Urinary bladder (tissue), 4 donors: ENCODE results near the gene VPS52. TPM values are rescaled to one million over a fixed set of nuclear protein-coding genes. Genes with fewer than 3 reads are reported as not detected.

ENCODE experiments used
- DNase-seq: peaks from one replicate; pipeline ENCODE4 v3.0.0-alpha.2; 2015; ENCODE audit errors: extremely low spot score
- H3K27ac ChIP-seq: one replicate; pipeline ENCODE4 v1.5.1; 2013; ENCODE audit warnings: low read depth, mild to moderate bottlenecking, moderate library complexity
- H3K36me3 ChIP-seq: one replicate; pipeline ENCODE4 v1.6.1; 2013; ENCODE audit warnings: mild to moderate bottlenecking, moderate library complexity; ENCODE audit not compliant: insufficient read depth
- H3K4me1 ChIP-seq: one replicate; pipeline ENCODE4 v1.6.1; 2013; ENCODE audit warnings: mild to moderate bottlenecking, moderate library complexity; ENCODE audit not compliant: insufficient read depth
- H3K4me3 ChIP-seq: one replicate; pipeline ENCODE4 v1.5.1; 2013; ENCODE audit warnings: low read depth, low read length
- WGBS: extraction: QIAGEN DNeasy Blood & Tissue Kit; methylation state at CpG from one replicate; pipeline ENCODE4 v1.1.7; 2013; 5-methylcytosine and 5-hydroxymethylcytosine counted together
- polyA plus RNA-seq: library from polyadenylated mRNA; stranded (reverse); fragments of 200-250 nt; gene quantifications from one replicate; pipeline ENCODE4 v1.2.3, GENCODE V29; 2013
- small RNA-seq: library from RNA; depleted of rRNA; stranded (forward); fragments of <200 nt; gene quantifications from one replicate; pipeline ENCODE3, GENCODE V24; 2014
- total RNA-seq: library from RNA; depleted of rRNA; stranded (reverse); fragments of >200 nt; gene quantifications from one replicate; pipeline ENCODE4 v1.2.3, GENCODE V29; 2014
- donor health status: healthy with polysubstance abuse.
- donor health status: healthy.

The VPS52 gene
- total and polyA plus RNA-seq, 2 donors, result 32.4 to 45.3 TPM

- DNase-seq, result no peak
- Histone ChIP-seq H3K4me1 (peaks cover 2% of the 10 kb centered on the region), H3K4me3 (peak overlapping the region; percentile 82), H3K27ac (peak overlapping the region; percentile 54), H3K36me3 (no peaks in the 10 kb centered on the region)
- WGBS, result under 1% methylated on average over 14 of the region's 14 CpGs
Observed at GRCh38 chr6:33201147-33201545, 70.5 kb downstream of the VPS52 start.

Small RNAs within 50 kb of the gene (small RNA-seq; reads per million reads assigned to genes)
- gene MIR219A1, result 1.7 reads per million, percentile 85 among the genes with 10 or more reads in this experiment

Other genes starting within 250 kb of the VPS52 start
- gene HLA-DPA1, start 198.2 kb downstream of the VPS52 start, total RNA-seq, result 25.4 TPM
- 51.6 TPM for gene HLA-DPA1, start 198.2 kb downstream of the VPS52 start, polyA plus RNA-seq
- 16.4 TPM for gene HLA-DPB1, start 195.9 kb downstream of the VPS52 start, total RNA-seq
- gene HLA-DPB1, start 195.9 kb downstream of the VPS52 start, polyA plus RNA-seq, result 74.7 TPM
- gene COL11A2, start 79.4 kb downstream of the VPS52 start, total RNA-seq, result 1.3 TPM
- gene COL11A2, start 79.4 kb downstream of the VPS52 start, polyA plus RNA-seq, result 0.30 TPM
- 21.4 TPM for gene RXRB, start 71.2 kb downstream of the VPS52 start, total RNA-seq
- gene RXRB, start 71.2 kb downstream of the VPS52 start, polyA plus RNA-seq, result 41.6 TPM
- 60.0 TPM for gene SLC39A7, start 71.0 kb downstream of the VPS52 start, total RNA-seq
- 77.1 TPM for gene SLC39A7, start 71.0 kb downstream of the VPS52 start, polyA plus RNA-seq
- gene HSD17B8, start 67.2 kb downstream of the VPS52 start, total RNA-seq, result 7.6 TPM
- gene HSD17B8, start 67.2 kb downstream of the VPS52 start, polyA plus RNA-seq, result 17.3 TPM
- gene RING1, start 63.4 kb downstream of the VPS52 start, total RNA-seq, result 19.1 TPM
- 48.3 TPM for gene RING1, start 63.4 kb downstream of the VPS52 start, polyA plus RNA-seq
- 3,033 TPM for gene RPS18, start 199 bp upstream of the VPS52 start, total RNA-seq
- 4,357 TPM for gene RPS18, start 199 bp upstream of the VPS52 start, polyA plus RNA-seq
- gene B3GALT4, start 5.2 kb upstream of the VPS52 start, total RNA-seq, result 8.0 TPM
- 19.3 TPM for gene B3GALT4, start 5.2 kb upstream of the VPS52 start, polyA plus RNA-seq
- gene WDR46, start 17.4 kb upstream of the VPS52 start, total RNA-seq, result 29.7 TPM
- gene WDR46, start 17.4 kb upstream of the VPS52 start, polyA plus RNA-seq, result 40.2 TPM
- gene PFDN6, start 17.7 kb upstream of the VPS52 start, total RNA-seq, result 24.3 TPM
- 104 TPM for gene PFDN6, start 17.7 kb upstream of the VPS52 start, polyA plus RNA-seq
- 44.0 TPM for gene RGL2, start 27.1 kb upstream of the VPS52 start, total RNA-seq
- 77.5 TPM for gene RGL2, start 27.1 kb upstream of the VPS52 start, polyA plus RNA-seq
- 43.0 TPM for gene TAPBP, start 42.2 kb upstream of the VPS52 start, total RNA-seq
- gene TAPBP, start 42.2 kb upstream of the VPS52 start, polyA plus RNA-seq, result 48.8 TPM
- 15.8 TPM for gene ZBTB22, start 45.9 kb upstream of the VPS52 start, total RNA-seq
- gene ZBTB22, start 45.9 kb upstream of the VPS52 start, polyA plus RNA-seq, result 21.4 TPM
- gene DAXX, start 51.1 kb upstream of the VPS52 start, total RNA-seq, result 15.3 TPM
- gene DAXX, start 51.1 kb upstream of the VPS52 start, polyA plus RNA-seq, result 36.7 TPM
- 7.5 TPM for gene KIFC1, start 119.9 kb upstream of the VPS52 start, total RNA-seq
- 1.2 TPM for gene KIFC1, start 119.9 kb upstream of the VPS52 start, polyA plus RNA-seq
- 16.4 TPM for gene PHF1, start 139.1 kb upstream of the VPS52 start, total RNA-seq
- 79.4 TPM for gene PHF1, start 139.1 kb upstream of the VPS52 start, polyA plus RNA-seq
- gene CUTA, start 146.2 kb upstream of the VPS52 start, total RNA-seq, result 62.5 TPM
- 192 TPM for gene CUTA, start 146.2 kb upstream of the VPS52 start, polyA plus RNA-seq
- gene SYNGAP1, start 148.2 kb upstream of the VPS52 start, total RNA-seq, result 9.8 TPM
- gene SYNGAP1, start 148.2 kb upstream of the VPS52 start, polyA plus RNA-seq, result 19.6 TPM
- 7.8 TPM for gene ZBTB9, start 182.7 kb upstream of the VPS52 start, total RNA-seq
- gene ZBTB9, start 182.7 kb upstream of the VPS52 start, polyA plus RNA-seq, result 5.0 TPM